DMS 273 treated with DMSO at 0.1 percent for 48 hours (cell line): ENCODE measurements around the gene MRPL28.
A peak's percentile ranks its signal among the peaks of the same experiment; 100 is the strongest.
"Not testable (repeated sequence)": the region's sequence is repeated elsewhere in the genome, so short reads cannot be mapped to it uniquely, and the experiment has no call there.

Experiments
- DNase-seq: peaks from one replicate; lab custom pipeline; 2025; lab: John Stamatoyannopoulos, UW

Gene MRPL28

GRCh38 chr16:370443-370842 lies at the start of gene MRPL28:
Gene MRPL28, minus strand, starts transcription at chr16:370538. Its CDS starts 320 bp downstream, at chr16:370218.
- DNase-seq: peak; percentile 77

GRCh38 chr16:415170-415498 lies 44.8 kb upstream of the MRPL28 start:
- not testable (repeated sequence) for DNase-seq

GRCh38 chr16:414395-415169 lies 44.2 kb upstream of the MRPL28 start:
- DNase-seq: no peak

- no peak for DNase-seq
Observed at GRCh38 chr16:411576-412265, 41.4 kb upstream of the MRPL28 start.

GRCh38 chr16:410516-411178 lies 40.3 kb upstream of the MRPL28 start:
- no peak for DNase-seq

- no peak for DNase-seq
Observed at GRCh38 chr16:407253-407652, 36.9 kb upstream of the MRPL28 start.

- no peak for DNase-seq
Observed at GRCh38 chr16:405548-406506, 35.5 kb upstream of the MRPL28 start.

GRCh38 chr16:404971-405486 lies 34.7 kb upstream of the MRPL28 start:
- DNase-seq: no peak

GRCh38 chr16:401468-402348 lies 31.4 kb upstream of the MRPL28 start, which contains the start of gene DECR2:
Gene DECR2, plus strand, starts transcription at chr16:401885. Its CDS starts 79 bp downstream, at chr16:401964.
- peak; percentile 74 for DNase-seq

GRCh38 chr16:400061-400591 lies 29.8 kb upstream of the MRPL28 start:
- DNase-seq: no peak

GRCh38 chr16:399340-400019 lies 29.1 kb upstream of the MRPL28 start:
- no peak for DNase-seq

GRCh38 chr16:398561-399339 lies 28.4 kb upstream of the MRPL28 start:
- no peak for DNase-seq

- DNase-seq: no peak
Observed at GRCh38 chr16:397736-398332, 27.5 kb upstream of the MRPL28 start.

GRCh38 chr16:397135-397661 lies 26.9 kb upstream of the MRPL28 start, which contains the start of gene NME4:
Gene NME4, plus strand, starts transcription at chr16:397199. Its CDS starts 24 bp downstream, at chr16:397223.
- no peak for DNase-seq

GRCh38 chr16:396605-397004 lies 26.3 kb upstream of the MRPL28 start:
- no peak for DNase-seq

- DNase-seq: no peak
Observed at GRCh38 chr16:396199-396598, 25.9 kb upstream of the MRPL28 start.

- no peak for DNase-seq
Observed at GRCh38 chr16:392450-393030, 22.2 kb upstream of the MRPL28 start.

GRCh38 chr16:391885-392335 lies 21.6 kb upstream of the MRPL28 start:
- DNase-seq: peak; percentile 27
